ENCODE data around the gene EMC10.

EMC10 gene

DNA sequence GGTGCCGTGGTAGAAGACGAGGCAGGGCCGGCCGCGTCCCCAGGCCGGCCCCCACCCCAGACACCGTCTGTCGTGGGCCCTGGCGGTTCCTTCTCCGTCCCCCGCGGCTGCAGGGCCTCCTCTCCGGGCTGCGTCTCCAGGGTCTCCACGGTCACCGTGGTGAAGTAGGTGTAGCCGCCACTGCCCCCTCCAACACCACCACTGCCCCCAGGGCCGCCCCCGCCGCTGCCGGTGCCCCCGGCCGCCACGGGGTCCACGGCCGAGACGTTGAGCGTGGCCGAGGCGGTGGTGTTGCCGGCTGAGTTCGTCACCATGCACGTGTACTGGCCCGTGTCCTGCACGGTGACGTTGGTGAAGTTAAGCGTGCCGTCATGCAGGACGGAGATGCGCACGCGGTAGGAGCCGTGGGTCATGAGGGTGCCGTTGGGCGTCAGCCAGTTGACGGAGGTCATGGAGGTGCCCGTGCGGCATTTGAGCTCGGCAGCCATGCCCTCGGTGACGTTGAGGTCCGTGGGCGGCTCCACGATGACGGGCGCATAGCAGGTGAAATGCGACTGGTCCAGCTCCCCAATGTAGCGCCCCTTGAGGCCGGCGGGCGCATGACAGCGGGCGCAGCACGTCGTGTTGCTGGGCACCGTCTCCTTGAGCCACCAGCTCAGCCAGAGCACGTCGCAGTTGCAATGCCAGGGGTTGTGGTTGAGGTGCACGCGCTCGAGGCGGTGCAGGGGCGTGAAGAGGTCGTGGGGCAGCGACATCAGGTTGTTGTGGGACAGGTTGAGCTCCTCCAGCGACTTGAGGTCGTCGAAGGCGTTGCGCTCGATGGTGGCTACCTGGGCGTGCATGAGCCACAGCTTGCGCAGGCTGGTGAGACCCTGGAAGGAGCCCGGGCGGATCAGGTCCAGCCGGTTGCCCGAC is 42.0 kb downstream of the EMC10 start:
- CTCF ChIA-PET, result interaction anchor here (0.6 to 1.6 kb wide), 3 partner anchors 19 to 305 kb away, joined by 3 to 7 read pairs (median 3); no protein-coding TSS in a partner anchor
- TF ChIP-seq ZNF530 (tag by site-specific recombination; IDR thresholded peaks at IDR 0.05; ENCODE audit: low read depth) (no peak), SP3 (tag by site-specific recombination; IDR thresholded peaks at IDR 0.05) (no peak), ZNF324 (tag by site-specific recombination; IDR thresholded peaks at IDR 0.05) (no peak), ZNF585B (tag by site-specific recombination; IDR thresholded peaks at IDR 0.05) (no peak), ZSCAN23 (tag by site-specific recombination; IDR thresholded peaks at IDR 0.05) (no peak), ZNF391 (tag by site-specific recombination; IDR thresholded peaks at IDR 0.05; ENCODE audit: borderline replicate concordance, low read depth) (no peak), SCRT1 (tag by site-specific recombination; IDR thresholded peaks at IDR 0.05; ENCODE audit: borderline replicate concordance) (no peak), ZFP41 (tag by site-specific recombination; IDR thresholded peaks at IDR 0.05; ENCODE audit: borderline replicate concordance) (no peak)
- TF ChIP-seq, protein P1, sequence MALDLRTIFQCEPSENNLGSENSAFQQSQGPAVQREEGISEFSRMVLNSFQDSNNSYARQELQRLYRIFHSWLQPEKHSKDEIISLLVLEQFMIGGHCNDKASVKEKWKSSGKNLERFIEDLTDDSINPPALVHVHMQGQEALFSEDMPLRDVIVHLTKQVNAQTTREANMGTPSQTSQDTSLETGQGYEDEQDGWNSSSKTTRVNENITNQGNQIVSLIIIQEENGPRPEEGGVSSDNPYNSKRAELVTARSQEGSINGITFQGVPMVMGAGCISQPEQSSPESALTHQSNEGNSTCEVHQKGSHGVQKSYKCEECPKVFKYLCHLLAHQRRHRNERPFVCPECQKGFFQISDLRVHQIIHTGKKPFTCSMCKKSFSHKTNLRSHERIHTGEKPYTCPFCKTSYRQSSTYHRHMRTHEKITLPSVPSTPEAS (tag by site-specific recombination; IDR thresholded peaks at IDR 0.05), result no peak
- H3K4me3 ChIP-seq (ENCODE audit: low read depth, low read length), result no peak overlapping the region
- no peaks in the 10 kb centered on the region for H3K4me1 ChIP-seq (ENCODE audit: control insufficient read depth, insufficient read depth, low read length)
- H3K36me3 ChIP-seq (ENCODE audit: control insufficient read depth in 2 of 2, insufficient read depth in 1 of 2, low read length in 2 of 2), result peaks cover 0 to 9% of the 10 kb centered on the region in 2 experiments; a peak in 1 of 3 replicates
- no peak overlapping the region for H3K27ac ChIP-seq (ENCODE audit: extremely low read depth, low read depth, low read length)
- H3K9me3 ChIP-seq (ENCODE audit: control insufficient read depth, insufficient read depth, low read depth, low read length), result no peaks in the 10 kb centered on the region
- POLR2A ChIA-PET, result no interaction called here

DNA sequence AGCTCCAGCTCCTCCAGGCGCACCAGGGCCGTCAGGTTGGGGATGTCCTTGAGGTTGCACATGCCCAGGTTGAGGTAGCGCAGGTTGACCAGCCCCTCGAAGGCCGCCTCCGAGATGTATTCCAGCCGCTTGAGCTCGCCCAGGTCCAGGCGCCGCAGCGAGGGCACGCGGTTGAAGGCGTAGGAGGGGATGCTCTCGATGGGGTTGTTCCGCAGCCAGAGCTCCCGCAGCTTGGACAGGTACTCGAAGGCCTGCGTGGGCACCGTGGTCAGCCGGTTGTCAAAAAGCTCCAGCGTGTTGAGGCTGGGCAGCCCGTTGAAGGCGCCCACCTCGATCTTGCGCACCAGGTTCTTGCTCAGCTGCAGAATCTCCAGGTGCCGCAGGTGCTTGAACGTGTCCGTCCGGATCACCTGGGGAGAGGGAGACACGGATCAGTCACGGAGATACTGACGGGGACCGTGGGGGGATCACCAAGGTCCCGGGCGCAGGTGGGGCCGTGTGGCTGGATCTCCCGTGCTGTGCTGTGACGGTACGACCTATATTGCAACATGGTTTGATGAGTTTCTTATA is 42.8 kb downstream of the EMC10 start:
- Histone ChIP-seq H3K4me1 (ENCODE audit: control insufficient read depth, insufficient read depth, low read length) (no peaks in the 10 kb centered on the region), H3K27ac (ENCODE audit: extremely low read depth, low read depth, low read length) (no peak overlapping the region), H3K4me3 (ENCODE audit: low read depth, low read length) (no peak overlapping the region), H3K9me3 (ENCODE audit: control insufficient read depth, insufficient read depth, low read depth, low read length) (no peaks in the 10 kb centered on the region), H3K36me3 (ENCODE audit: control insufficient read depth in 2 of 2, insufficient read depth in 1 of 2, low read length in 2 of 2) (peaks cover 0 to 9% of the 10 kb centered on the region in 2 experiments; a peak in 1 of 3 replicates)
- POLR2A ChIA-PET, result no interaction called here
- CTCF ChIA-PET, result interaction anchor here (0.7 to 1.6 kb wide), 2 partner anchors 19 to 305 kb away, joined by 3 to 7 read pairs; no protein-coding TSS in a partner anchor
- no peak for TF ChIP-seq ZNF843 (tag by site-specific recombination; IDR thresholded peaks at IDR 0.05)
- no peak for TF ChIP-seq SALL2 (tag by site-specific recombination; IDR thresholded peaks at IDR 0.05; ENCODE audit: borderline replicate concordance)
- no peak for TF ChIP-seq ZNF830 (tag by site-specific recombination; IDR thresholded peaks at IDR 0.05; ENCODE audit: low read depth)
- no peak for TF ChIP-seq ZNF24 (tag by site-specific recombination; IDR thresholded peaks at IDR 0.05)
- TF ChIP-seq ZNF350 (tag by site-specific recombination; IDR thresholded peaks at IDR 0.05), result no peak
- no peak for TF ChIP-seq HOXA7 (CRISPR knock-in tag; IDR thresholded peaks at IDR 0.05; ENCODE audit: borderline replicate concordance)
- TF ChIP-seq ZNF596 (tag by site-specific recombination; IDR thresholded peaks at IDR 0.05), result no peak
- TF ChIP-seq ZNF16 (tag by site-specific recombination; IDR thresholded peaks at IDR 0.05; ENCODE audit: low read depth), result no peak

DNA sequence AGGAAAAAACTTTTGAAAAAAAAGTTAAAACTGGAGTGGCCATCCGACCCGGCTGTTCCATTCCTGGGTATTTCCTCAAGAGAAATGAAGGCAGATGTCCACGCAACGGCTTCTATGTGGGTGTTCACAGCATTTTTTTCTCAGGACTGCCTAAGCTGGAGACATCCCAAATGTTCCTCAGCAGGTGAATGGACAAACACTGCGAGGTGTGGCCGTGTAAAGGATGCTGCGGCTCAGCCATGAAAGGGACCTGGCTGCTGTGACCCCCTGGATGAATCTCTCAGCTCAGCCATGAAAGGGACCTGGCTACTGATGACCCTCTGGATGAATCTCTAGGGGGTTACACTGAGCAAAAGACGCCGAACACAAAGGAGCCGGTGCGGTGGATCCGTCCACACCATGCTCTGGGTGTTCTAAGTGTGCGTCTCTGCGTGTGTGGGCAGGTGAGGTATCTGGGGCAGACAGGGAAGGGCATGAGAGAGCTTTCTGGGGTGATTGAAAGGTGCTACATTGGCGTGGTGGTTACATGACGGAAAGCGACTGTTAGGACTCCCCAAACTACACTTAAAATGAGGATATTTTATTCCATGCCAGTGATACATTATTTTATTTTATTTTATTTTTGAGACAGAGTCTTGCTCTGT is 44.6 kb downstream of the EMC10 start:
- no peak overlapping the region for H3K4me3 ChIP-seq (ENCODE audit: low read depth, low read length)
- ChIA-PET POLR2A (no interaction called here), CTCF (interaction anchor here (0.6 to 10.1 kb wide), 2 partner anchors 15 to 87 kb away, joined by 3 to 76 read pairs; no protein-coding TSS in a partner anchor)
- H3K9me3 ChIP-seq (ENCODE audit: control insufficient read depth, insufficient read depth, low read depth, low read length), result no peaks in the 10 kb centered on the region
- no peaks in the 10 kb centered on the region for H3K4me1 ChIP-seq (ENCODE audit: control insufficient read depth, insufficient read depth, low read length)
- H3K27ac ChIP-seq (ENCODE audit: extremely low read depth, low read depth, low read length), result no peak overlapping the region
- H3K36me3 ChIP-seq (ENCODE audit: control insufficient read depth in 2 of 2, insufficient read depth in 1 of 2, low read length in 2 of 2), result peaks cover 0 to 9% of the 10 kb centered on the region in 2 experiments; a peak in 1 of 3 replicates
- TF ChIP-seq ZSCAN23 (tag by site-specific recombination; IDR thresholded peaks at IDR 0.05) (no peak), ZNF558 (tag by site-specific recombination; IDR thresholded peaks at IDR 0.05) (no peak), YY2 (tag by site-specific recombination; IDR thresholded peaks at IDR 0.05) (no peak), REPIN1 (tag by site-specific recombination; IDR thresholded peaks at IDR 0.05; ENCODE audit: low read depth) (no peak), ZNF555 (tag by site-specific recombination; conservative IDR thresholded peaks at IDR 0.05) (no peak), ZNF112 (tag by site-specific recombination; IDR thresholded peaks at IDR 0.05) (no peak), ZBTB21 (tag by site-specific recombination; IDR thresholded peaks at IDR 0.05) (no peak), ZNF274 (IDR thresholded peaks at IDR 0.05; ENCODE audit: low read length) (no peak), ZNF274 (tag by site-specific recombination; IDR thresholded peaks at IDR 0.05; ENCODE audit: borderline replicate concordance) (no peak)
- TF ChIP-seq, protein P2, sequence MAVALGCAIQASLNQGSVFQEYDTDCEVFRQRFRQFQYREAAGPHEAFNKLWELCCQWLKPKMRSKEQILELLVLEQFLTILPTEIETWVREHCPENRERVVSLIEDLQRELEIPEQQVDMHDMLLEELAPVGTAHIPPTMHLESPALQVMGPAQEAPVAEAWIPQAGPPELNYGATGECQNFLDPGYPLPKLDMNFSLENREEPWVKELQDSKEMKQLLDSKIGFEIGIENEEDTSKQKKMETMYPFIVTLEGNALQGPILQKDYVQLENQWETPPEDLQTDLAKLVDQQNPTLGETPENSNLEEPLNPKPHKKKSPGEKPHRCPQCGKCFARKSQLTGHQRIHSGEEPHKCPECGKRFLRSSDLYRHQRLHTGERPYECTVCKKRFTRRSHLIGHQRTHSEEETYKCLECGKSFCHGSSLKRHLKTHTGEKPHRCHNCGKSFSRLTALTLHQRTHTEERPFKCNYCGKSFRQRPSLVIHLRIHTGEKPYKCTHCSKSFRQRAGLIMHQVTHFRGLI (tag by site-specific recombination; IDR thresholded peaks at IDR 0.05), result no peak
- TF ChIP-seq, protein P3, sequence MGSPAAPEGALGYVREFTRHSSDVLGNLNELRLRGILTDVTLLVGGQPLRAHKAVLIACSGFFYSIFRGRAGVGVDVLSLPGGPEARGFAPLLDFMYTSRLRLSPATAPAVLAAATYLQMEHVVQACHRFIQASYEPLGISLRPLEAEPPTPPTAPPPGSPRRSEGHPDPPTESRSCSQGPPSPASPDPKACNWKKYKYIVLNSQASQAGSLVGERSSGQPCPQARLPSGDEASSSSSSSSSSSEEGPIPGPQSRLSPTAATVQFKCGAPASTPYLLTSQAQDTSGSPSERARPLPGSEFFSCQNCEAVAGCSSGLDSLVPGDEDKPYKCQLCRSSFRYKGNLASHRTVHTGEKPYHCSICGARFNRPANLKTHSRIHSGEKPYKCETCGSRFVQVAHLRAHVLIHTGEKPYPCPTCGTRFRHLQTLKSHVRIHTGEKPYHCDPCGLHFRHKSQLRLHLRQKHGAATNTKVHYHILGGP (tag by site-specific recombination; IDR thresholded peaks at IDR 0.05), result no peak

Data from HEK293 (cell line).